ENCODE results near the gene COMT.

DNA sequence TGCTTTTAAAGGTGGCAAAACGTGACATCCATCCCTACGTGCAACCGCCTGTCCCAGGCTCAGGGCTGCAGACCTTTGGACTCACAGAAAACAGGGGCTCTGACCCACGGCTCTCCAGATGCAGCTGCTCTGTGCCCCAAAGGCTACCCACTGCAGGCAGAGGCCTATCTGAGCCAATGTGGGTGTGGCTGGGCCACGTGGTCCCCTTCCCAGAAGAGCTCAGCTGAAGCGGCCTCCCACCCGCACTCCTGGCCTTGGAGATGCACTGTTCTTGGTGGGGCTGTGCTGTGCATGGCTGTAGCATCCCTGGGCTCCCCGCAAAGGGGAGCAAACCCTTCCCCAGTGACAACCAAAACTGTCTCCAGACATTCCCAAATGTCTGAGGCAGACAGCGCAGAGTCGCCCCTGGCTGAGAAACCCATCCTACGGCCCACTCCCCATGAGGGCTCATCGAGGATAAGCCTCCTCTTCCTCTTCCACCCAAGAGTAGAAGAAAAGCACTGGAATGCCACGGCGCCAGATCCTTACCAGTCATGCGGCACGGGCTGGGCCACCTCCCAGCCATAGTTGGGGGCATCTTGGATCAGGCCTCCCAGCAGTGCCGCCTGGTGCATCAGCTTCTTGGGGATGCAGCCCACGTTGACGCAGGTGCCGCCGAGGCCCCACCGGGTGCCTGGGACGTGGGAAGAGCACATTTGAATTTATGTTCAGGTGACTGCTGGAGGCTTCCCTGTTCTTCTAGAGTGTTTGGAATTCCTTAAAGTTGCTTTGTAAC, 23.1 kb upstream of the COMT start:
- no peak for TF ChIP-seq CTCF (IDR thresholded peaks at IDR 0.05)
- TF ChIP-seq POLR2AphosphoS5 (IDR thresholded peaks at IDR 0.05), result no peak
- no peak for TF ChIP-seq EP300 (IDR thresholded peaks at IDR 0.05)
- TF ChIP-seq POLR2A (IDR thresholded peaks at IDR 0.05), result no peak

Data from upper lobe of left lung (tissue), 4 donors.